ES-I3 (cell line): ENCODE data around the gene RGS6.
"Not testable (repeated sequence)": the region's sequence is repeated elsewhere in the genome, so short reads cannot be mapped to it uniquely, and the experiment has no call there.

Source experiments
- H3K36me3 ChIP-seq: 2 replicates; pipeline ENCODE4 v1.6.1; 2013; ENCODE audit warnings: mild to moderate bottlenecking, low read length, control low read depth, moderate library complexity; ENCODE audit not compliant: insufficient read depth
- H3K4me1 ChIP-seq: 2 replicates; pipeline ENCODE4 v1.6.1; 2013; ENCODE audit warnings: mild to moderate bottlenecking, control low read depth, low read length; ENCODE audit not compliant: insufficient read depth
- H3K9ac ChIP-seq: 2 replicates; pipeline ENCODE4 v1.6.1; 2013; ENCODE audit warnings: low read depth, mild to moderate bottlenecking, low read length, moderate library complexity
- H3K9me3 ChIP-seq: 2 replicates; pipeline ENCODE4 v1.6.1; 2013; ENCODE audit warnings: mild to moderate bottlenecking, low read length, moderate library complexity; ENCODE audit not compliant: control insufficient read depth, insufficient read depth

Gene RGS6

DNA sequence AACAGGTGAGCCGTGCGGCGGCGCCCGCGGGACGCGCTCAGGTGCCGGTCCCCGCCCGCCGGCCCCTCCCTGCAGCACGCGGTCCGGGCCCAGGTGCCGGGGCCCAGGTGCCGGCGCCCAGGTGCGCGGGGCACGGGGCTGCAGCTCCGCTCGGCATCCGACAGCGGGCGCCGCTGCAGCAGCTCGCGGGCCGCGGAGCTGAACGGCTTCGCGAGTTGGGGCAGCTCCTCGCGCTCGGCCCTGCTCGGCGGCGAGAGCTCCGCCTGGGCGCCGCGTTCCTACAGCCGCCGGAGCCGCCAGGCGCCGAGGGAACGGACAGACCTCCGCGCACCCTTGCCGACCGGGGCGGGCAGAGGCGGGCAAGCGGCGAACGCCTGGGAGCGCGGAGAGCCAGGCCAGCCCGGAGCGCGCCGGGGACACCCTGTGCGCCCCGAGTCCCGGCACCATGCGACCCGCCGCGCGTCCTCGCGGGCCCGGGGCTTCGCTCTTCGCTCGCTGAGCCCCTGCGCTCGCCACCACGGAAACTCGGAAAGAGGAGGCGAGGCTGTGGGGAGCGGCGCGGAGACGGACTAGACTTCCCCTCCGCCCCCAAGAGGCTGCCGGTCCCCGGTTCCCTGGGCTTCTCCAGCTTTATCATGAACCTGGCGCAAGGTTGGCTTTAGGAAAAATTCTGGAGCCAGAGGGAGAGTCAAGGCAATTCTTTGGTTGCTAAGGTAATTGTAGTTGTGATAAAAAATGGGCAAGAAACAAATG lies at the start of gene RGS6:
TSS of gene RGS6 (plus strand) at position 201 of the 753 bp plus-strand sequence.
- H3K36me3 ChIP-seq, result no peaks in the 10 kb centered on the region
- H3K4me1 ChIP-seq, result no peaks in the 10 kb centered on the region
- no peaks in the 10 kb centered on the region for H3K9me3 ChIP-seq
- H3K9ac ChIP-seq, result peak within 1 kb of the TSS; percentile 49

- H3K4me1 ChIP-seq, result no peaks in the 10 kb centered on the region
- no peaks in the 10 kb centered on the region for H3K36me3 ChIP-seq
- H3K9ac ChIP-seq, result no peak overlapping the region
- peaks cover 9% of the 10 kb centered on the region for H3K9me3 ChIP-seq
Measured at GRCh38 chr14:71883094-71883493, 49.1 kb upstream of the RGS6 start.

GRCh38 chr14:71885301-71885700 lies 46.9 kb upstream of the RGS6 start:
- no peak overlapping the region for H3K9ac ChIP-seq
- no peaks in the 10 kb centered on the region for H3K4me1 ChIP-seq
- H3K36me3 ChIP-seq, result no peaks in the 10 kb centered on the region
- peaks cover 3% of the 10 kb centered on the region; the same call in 1 of the 2 replicates for H3K9me3 ChIP-seq

GRCh38 chr14:71887802-71888201 lies 44.4 kb upstream of the RGS6 start:
- not testable (repeated sequence) for H3K9me3 ChIP-seq, H3K36me3 ChIP-seq, H3K9ac ChIP-seq
- peaks cover 20% of the 10 kb centered on the region for H3K4me1 ChIP-seq

GRCh38 chr14:71890541-71890940 lies 41.7 kb upstream of the RGS6 start:
- H3K9me3 ChIP-seq, result peaks cover 3% of the 10 kb centered on the region; the same call in 1 of the 2 replicates
- peaks cover 25% of the 10 kb centered on the region for H3K4me1 ChIP-seq

DNA sequence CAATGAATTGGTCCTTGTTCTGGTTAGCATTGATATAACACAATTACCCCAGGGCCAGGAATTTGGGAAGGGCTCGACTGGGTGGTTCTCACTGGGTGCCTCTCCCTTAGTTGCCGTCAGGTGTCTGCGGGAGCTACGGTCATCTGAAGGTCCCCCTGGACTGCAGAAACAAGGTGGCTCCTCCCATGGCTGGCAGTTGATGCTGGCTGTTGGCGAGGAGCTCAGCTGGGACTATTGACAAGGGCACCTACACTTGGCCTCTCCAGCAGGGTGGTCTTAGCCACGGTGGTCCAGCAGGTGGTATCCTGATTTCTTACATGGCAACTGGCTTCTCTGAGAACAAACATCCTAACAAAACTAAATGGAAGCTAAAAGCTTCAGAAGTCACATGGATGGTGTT lies 41.0 kb upstream of the RGS6 start:
- no peak overlapping the region for H3K9ac ChIP-seq
- H3K4me1 ChIP-seq, result peaks cover 25% of the 10 kb centered on the region
- no peaks in the 10 kb centered on the region for H3K36me3 ChIP-seq
- peaks cover 3% of the 10 kb centered on the region; the same call in 1 of the 2 replicates for H3K9me3 ChIP-seq

More at GRCh38 chr14:71890541-71890940, 41.7 kb upstream of the RGS6 start:
- Histone ChIP-seq H3K36me3 (no peaks in the 10 kb centered on the region), H3K9ac (no peak overlapping the region)

DNA sequence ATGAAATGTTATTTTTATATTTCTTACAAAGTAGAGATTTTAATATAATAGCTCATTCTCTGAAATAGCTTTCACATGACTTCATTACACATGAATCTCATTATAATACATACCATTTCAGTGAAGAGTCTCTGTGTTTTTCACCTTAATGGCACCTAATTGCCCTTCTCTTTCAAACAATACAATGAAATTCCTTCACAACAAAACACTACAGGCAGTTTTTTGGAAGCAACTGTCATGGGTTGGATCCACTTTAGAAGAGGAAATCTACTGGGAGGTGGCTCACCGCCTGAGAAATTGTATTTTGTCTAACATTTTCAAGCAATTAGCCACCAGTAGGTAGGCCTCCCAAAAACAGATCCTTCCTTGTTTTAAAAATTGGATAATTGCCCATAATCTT lies 40.3 kb upstream of the RGS6 start:
- Histone ChIP-seq H3K9ac (no peak overlapping the region), H3K4me1 (peaks cover 25% of the 10 kb centered on the region), H3K36me3 (no peaks in the 10 kb centered on the region)

DNA sequence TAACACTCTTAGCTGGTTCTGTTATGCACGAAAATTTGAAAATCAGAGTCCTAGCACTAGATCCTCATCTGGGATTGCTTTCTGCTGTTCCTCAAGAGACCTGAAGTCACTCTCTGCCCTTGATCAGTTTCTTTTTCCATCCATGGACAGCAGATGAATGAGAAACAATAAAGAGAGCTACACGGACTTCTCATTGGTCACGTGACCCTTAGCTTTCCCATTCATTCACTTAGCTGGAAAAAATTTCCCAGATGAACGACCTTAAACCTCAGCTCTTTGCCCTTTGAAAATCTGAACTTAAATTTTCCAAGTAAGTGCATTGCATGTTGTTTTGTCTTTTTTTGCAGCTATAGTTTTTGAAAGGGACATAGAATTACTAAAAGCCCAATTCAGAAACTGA lies 27.2 kb upstream of the RGS6 start:
- 0 out of 2 replicates have a peak, but pooled peaks cover 5% of the 10 kb centered on the region for H3K4me1 ChIP-seq
- H3K9ac ChIP-seq, result no peak overlapping the region
- H3K36me3 ChIP-seq, result no peaks in the 10 kb centered on the region; the same call in 1 of the 2 replicates
- H3K9me3 ChIP-seq, result no peaks in the 10 kb centered on the region

More for the DNA sequence above, 40.3 kb upstream of the RGS6 start:
- peaks cover under 1% of the 10 kb centered on the region; the same call in 1 of the 2 replicates for H3K9me3 ChIP-seq

- Histone ChIP-seq H3K9ac (no peak overlapping the region), H3K9me3 (no peaks in the 10 kb centered on the region), H3K4me1 (peaks cover 9% of the 10 kb centered on the region; the same call in 1 of the 2 replicates), H3K36me3 (no peaks in the 10 kb centered on the region; the same call in 1 of the 2 replicates)
Measured at GRCh38 chr14:71905860-71906259, 26.4 kb upstream of the RGS6 start.

DNA sequence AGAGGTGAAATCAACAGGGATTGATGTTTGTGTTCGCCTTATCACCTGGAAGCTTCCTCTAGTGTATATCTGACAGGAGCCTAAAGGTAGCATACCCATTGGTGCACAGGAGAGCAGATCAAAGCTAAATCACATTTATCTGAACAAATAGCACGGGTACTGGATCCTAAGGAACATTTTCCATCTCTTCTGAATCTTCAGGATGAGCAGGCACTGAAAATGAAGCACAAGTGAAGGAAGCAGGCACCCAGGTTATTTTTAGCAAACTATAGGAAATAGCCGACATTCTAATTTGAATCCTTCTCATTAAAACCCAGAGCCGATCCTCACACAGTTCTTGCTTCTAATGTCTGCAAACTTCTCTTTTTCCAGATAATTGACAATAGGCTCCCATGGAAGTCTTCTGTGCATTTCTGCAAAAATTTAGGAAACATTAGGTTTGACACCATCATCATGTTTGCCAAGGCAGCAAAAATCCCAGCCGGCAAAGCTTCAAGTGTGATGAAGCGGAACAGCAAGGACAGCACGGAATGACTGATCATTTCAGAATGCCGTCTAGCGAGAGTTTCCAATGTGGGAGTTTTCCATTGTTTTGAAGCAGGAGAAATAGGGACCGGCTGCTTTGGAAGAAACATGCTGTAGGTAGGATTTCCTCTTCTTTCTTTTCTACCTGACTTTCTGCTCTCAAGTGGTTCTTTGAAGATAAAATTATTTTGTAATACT lies 24.3 kb upstream of the RGS6 start:
- no peaks in the 10 kb centered on the region for H3K36me3 ChIP-seq
- H3K9ac ChIP-seq, result no peak overlapping the region
- no peaks in the 10 kb centered on the region for H3K9me3 ChIP-seq
- H3K4me1 ChIP-seq, result peaks cover 10% of the 10 kb centered on the region; the same call in 1 of the 2 replicates

DNA sequence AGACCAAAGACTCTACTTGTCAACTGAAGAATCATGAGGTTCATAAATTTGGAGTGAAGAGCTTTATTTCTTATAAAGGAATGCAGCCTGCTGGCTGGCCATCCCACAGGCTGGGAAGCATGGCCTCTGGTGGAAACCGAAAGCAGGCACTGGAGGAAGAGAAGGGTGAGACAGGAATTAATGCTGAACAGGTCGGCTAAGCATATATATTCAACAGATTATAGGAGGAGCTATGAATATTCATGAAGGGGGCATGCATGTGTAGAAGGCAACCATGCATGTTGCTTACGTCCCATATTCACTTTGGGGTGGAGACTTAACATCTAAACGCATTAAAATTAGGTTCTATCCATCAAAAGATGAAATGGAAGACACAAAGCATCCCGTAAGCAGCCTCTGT lies 20.6 kb upstream of the RGS6 start:
- Histone ChIP-seq H3K9ac (no peak overlapping the region), H3K4me1 (peaks cover 10% of the 10 kb centered on the region; the same call in 1 of the 2 replicates), H3K36me3 (no peaks in the 10 kb centered on the region), H3K9me3 (no peaks in the 10 kb centered on the region)

GRCh38 chr14:71913342-71913741 lies 18.9 kb upstream of the RGS6 start:
- H3K9me3 ChIP-seq, result no peaks in the 10 kb centered on the region
- H3K36me3 ChIP-seq, result no peaks in the 10 kb centered on the region
- peaks cover 5% of the 10 kb centered on the region; the same call in 1 of the 2 replicates for H3K4me1 ChIP-seq
- H3K9ac ChIP-seq, result no peak overlapping the region

DNA sequence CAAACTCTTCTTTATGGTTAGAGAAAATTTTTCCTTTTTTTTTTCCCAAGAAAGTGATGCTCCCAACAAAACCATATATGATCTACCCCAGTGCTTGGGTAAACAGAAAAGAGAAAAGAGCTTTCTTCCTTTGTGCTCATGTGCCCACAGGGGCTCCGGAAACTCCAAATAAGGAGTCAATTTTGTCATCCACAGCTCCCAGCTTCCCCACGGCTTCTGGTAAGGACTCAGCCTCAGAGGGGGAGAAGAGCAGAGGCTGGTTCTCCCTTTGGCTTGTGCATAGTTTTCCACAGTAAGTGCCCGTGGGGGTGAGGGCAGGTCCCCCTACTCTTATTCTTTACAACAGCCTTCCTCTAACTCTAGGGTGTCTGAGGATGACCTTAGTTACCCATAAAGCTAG lies 13.3 kb upstream of the RGS6 start:
- H3K36me3 ChIP-seq, result no peaks in the 10 kb centered on the region
- no peak overlapping the region for H3K9ac ChIP-seq
- H3K4me1 ChIP-seq, result peaks cover 8% of the 10 kb centered on the region; the same call in 1 of the 2 replicates
- no peaks in the 10 kb centered on the region for H3K9me3 ChIP-seq

GRCh38 chr14:71923513-71923912 lies 8.7 kb upstream of the RGS6 start:
- no peak overlapping the region for H3K9ac ChIP-seq
- no peaks in the 10 kb centered on the region for H3K36me3 ChIP-seq
- no peaks in the 10 kb centered on the region for H3K9me3 ChIP-seq
- peaks cover 8% of the 10 kb centered on the region; the same call in 1 of the 2 replicates for H3K4me1 ChIP-seq
